Neural cell (in vitro differentiated cells): Measurements from ENCODE around the gene BATF3.

ENCODE experiments used
- CTCF ChIP-seq: fragments of 450-650 bp; IDR thresholded peaks from 2 replicates; pipeline ENCODE4 v1.5.1; 2014; ENCODE audit warnings: antibody characterized with exemption, mild to moderate bottlenecking, moderate library complexity; ENCODE audit not compliant: poor library complexity, severe bottlenecking
- EP300 ChIP-seq: fragments of 450-650 bp; conservative IDR thresholded peaks from 2 replicates; pipeline ENCODE4 v1.6.1; 2014; ENCODE audit warnings: antibody characterized with exemption, mild to moderate bottlenecking, moderate library complexity; ENCODE audit not compliant: poor library complexity, severe bottlenecking
- EZH2 ChIP-seq: fragments of 200-600, 300-800 bp; shearing (Covaris generic), sonication (generic); IDR thresholded peaks from 2 replicates; pipeline ENCODE4 v1.6.1; 2014; ENCODE audit warnings: antibody characterized with exemption, low read length, borderline replicate concordance, mild to moderate bottlenecking; ENCODE audit not compliant: insufficient read depth, poor library complexity, severe bottlenecking
- MXI1 ChIP-seq: fragments of 450-650 bp; conservative IDR thresholded peaks from 2 replicates; pipeline ENCODE4 v1.6.1; 2014; ENCODE audit warnings: antibody characterized with exemption, mild to moderate bottlenecking; ENCODE audit not compliant: poor library complexity, severe bottlenecking
- POLR2AphosphoS5 ChIP-seq: IDR thresholded peaks from 2 replicates; pipeline ENCODE4 v1.6.1; 2012
- REST ChIP-seq: IDR thresholded peaks from 2 replicates; pipeline ENCODE4 v1.6.1; 2012; ENCODE audit warnings: borderline replicate concordance
- SMC3 ChIP-seq: fragments of 450-650 bp; conservative IDR thresholded peaks from 2 replicates; pipeline ENCODE4 v1.6.1; 2014; ENCODE audit warnings: antibody characterized with exemption, mild to moderate bottlenecking, moderate library complexity; ENCODE audit not compliant: poor library complexity
- TAF1 ChIP-seq: IDR thresholded peaks from 2 replicates; pipeline ENCODE4 v1.6.1; 2012; ENCODE audit warnings: low read depth

- TF ChIP-seq CTCF: no peak
- no peak for TF ChIP-seq TAF1
- TF ChIP-seq MXI1: no peak
- TF ChIP-seq REST: no peak
- no peak for TF ChIP-seq POLR2AphosphoS5
- no peak for TF ChIP-seq EZH2
- TF ChIP-seq EP300: no peak
- no peak for TF ChIP-seq SMC3
Observed at GRCh38 chr1:212743901-212744475, 44.3 kb upstream of the BATF3 start.
